ENCODE measurements around the gene SMIM41. TPM values are rescaled to one million over a fixed set of nuclear protein-coding genes. Genes with fewer than 3 reads are reported as not detected.

Gene SMIM41
- total and polyA plus RNA-seq, 12 donors: 0.10 to 2.1 (median 0.68) TPM; not detected in 8

DNA sequence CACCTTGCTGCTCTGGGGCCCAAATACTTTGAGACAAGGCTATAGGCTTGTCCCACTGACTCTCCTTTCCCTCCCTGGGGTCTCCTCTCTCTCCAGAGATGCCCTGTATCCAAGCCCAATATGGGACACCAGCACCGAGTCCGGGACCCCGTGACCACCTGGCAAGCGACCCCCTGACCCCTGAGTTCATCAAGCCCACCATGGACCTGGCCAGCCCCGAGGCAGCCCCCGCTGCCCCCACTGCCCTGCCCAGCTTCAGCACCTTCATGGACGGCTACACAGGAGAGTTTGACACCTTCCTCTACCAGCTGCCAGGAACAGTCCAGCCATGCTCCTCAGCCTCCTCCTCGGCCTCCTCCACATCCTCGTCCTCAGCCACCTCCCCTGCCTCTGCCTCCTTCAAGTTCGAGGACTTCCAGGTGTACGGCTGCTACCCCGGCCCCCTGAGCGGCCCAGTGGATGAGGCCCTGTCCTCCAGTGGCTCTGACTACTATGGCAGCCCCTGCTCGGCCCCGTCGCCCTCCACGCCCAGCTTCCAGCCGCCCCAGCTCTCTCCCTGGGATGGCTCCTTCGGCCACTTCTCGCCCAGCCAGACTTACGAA, 25.2 kb upstream of the SMIM41 start:
- WGBS, 4 donors: 79 to 89% (median 83%) methylated on average over 14 to 21 of the region's 21 CpGs
- H3K36me3 ChIP-seq (replicated peaks in 1 of 2): peaks cover 0 to 51% of the 10 kb centered on the region in 2 donors

DNA sequence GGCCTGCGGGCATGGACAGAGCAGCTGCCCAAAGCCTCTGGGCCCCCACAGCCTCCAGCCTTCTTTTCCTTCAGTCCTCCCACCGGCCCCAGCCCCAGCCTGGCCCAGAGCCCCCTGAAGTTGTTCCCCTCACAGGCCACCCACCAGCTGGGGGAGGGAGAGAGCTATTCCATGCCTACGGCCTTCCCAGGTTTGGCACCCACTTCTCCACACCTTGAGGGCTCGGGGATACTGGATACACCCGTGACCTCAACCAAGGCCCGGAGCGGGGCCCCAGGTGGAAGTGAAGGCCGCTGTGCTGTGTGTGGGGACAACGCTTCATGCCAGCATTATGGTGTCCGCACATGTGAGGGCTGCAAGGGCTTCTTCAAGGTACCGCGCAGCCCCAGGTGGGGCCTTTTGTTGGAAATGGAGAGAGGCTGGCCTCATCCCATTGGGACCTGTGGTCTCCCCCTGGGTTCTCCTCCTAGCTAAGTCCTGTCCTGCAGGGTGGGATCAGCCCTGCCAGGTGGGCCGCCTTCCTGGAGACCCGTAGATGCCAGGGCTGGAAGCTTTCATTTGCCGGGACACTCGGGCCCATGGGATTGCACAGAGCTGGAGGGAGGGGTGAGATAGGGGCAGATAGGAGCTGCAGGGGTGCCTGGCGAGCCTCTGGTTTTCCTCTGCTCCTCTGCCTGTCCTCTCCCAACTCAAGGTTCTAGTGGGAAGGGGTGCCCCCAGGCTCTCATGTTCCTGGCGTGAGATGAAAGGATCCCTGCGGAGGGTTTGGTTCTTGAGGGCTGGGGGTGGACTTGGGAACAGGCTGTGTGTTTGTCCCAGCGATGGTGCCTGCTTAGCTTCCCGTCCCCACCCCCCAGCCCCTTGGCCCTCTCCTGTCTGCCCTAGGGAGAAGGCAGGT, 24.4 kb upstream of the SMIM41 start:
- peaks cover 10 to 22% of the 10 kb centered on the region in 2 donors for H3K4me1 ChIP-seq (replicated peaks in 1 of 2)
- H3K27ac ChIP-seq: peak overlapping the region in 2 of 5 donors; percentile 98

More for the DNA sequence above, 25.2 kb upstream of the SMIM41 start:
- Histone ChIP-seq H3K4me1 (replicated peaks in 1 of 2) (peaks cover 13 to 28% of the 10 kb centered on the region in 2 donors), H3K4me3 (peak overlapping the region in 1 of 4 donors; percentile 62), H3K9me3 (replicated peaks in 1 of 3) (no peaks in the 10 kb centered on the region), H3K27ac (peak overlapping the region in 2 of 5 donors; percentile 98), H3K27me3 (no peaks in the 10 kb centered on the region)
- peak in 6 of 7 donors; percentile 51 to 83 (median 69) for DNase-seq
- intact Hi-C loops (cut with DNase I): no loop called here
- peak in 1 of 2 donors; percentile 51 for TF ChIP-seq POLR2A (IDR thresholded peaks at IDR 0.05)
- TF ChIP-seq, protein P1, sequence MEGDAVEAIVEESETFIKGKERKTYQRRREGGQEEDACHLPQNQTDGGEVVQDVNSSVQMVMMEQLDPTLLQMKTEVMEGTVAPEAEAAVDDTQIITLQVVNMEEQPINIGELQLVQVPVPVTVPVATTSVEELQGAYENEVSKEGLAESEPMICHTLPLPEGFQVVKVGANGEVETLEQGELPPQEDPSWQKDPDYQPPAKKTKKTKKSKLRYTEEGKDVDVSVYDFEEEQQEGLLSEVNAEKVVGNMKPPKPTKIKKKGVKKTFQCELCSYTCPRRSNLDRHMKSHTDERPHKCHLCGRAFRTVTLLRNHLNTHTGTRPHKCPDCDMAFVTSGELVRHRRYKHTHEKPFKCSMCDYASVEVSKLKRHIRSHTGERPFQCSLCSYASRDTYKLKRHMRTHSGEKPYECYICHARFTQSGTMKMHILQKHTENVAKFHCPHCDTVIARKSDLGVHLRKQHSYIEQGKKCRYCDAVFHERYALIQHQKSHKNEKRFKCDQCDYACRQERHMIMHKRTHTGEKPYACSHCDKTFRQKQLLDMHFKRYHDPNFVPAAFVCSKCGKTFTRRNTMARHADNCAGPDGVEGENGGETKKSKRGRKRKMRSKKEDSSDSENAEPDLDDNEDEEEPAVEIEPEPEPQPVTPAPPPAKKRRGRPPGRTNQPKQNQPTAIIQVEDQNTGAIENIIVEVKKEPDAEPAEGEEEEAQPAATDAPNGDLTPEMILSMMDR (IDR thresholded peaks at IDR 0.05): no peak

DNA sequence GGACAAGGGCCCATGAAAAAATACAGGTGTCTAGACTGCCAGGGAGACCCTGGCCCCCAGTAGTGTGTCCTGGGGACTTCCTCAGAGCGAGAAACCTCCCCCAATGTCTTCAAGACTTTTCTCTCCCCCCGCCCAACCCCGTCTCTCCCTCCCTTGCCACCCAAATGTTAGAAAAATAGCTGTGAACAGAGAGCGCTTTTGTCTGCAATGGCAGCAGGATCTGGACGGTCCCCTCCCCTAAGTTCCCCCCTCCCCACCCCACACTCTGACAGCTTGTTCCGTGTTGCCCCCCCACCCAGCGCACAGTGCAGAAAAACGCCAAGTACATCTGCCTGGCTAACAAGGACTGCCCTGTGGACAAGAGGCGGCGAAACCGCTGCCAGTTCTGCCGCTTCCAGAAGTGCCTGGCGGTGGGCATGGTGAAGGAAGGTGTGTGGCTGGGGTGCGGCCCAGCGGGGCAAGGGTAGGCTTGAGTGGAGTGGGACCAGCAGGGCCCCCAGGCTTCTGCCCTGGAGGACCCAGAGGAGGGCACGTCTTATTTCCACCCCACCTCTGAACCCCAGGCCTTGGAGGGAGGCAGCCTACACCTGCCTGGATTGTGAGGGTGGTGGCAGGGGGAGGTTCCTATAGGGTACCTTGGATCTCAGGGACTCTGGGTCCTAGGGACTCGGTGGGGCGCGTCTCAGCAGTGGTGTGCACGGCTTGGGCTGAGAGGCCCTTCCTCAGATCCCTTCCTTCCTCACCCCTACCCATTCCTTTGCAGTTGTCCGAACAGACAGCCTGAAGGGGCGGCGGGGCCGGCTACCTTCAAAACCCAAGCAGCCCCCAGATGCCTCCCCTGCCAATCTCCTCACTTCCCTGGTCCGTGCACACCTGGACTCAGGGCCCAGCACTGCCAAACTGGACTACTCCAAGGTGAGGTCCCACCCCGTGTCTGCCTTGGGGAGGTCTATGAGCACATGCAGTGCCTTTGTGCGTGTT, 23.5 kb upstream of the SMIM41 start:
- H3K27ac ChIP-seq: peak overlapping the region in 2 of 5 donors; percentile 98
- H3K9me3 ChIP-seq (replicated peaks in 1 of 3): no peaks in the 10 kb centered on the region
- H3K4me1 ChIP-seq (replicated peaks in 1 of 2): peaks cover 3 to 15% of the 10 kb centered on the region in 2 donors
- peak in 5 of 7 donors; percentile 46 to 87 (median 73) for DNase-seq
- no peak overlapping the region for H3K4me3 ChIP-seq
- H3K27me3 ChIP-seq: no peaks in the 10 kb centered on the region
- TF ChIP-seq, protein P1 (IDR thresholded peaks at IDR 0.05): no peak
- peak in 1 of 2 donors; percentile 58 for TF ChIP-seq POLR2A (IDR thresholded peaks at IDR 0.05)
- H3K36me3 ChIP-seq (replicated peaks in 1 of 2): peaks cover 0 to 57% of the 10 kb centered on the region in 2 donors
- WGBS, 4 donors: 86 to 92% (median 88%) methylated on average over 21 to 27 of the region's 27 CpGs
- intact Hi-C loops (cut with DNase I): no loop called here

More for the DNA sequence above, 24.4 kb upstream of the SMIM41 start:
- DNase-seq: peak in 4 of 7 donors; percentile 30 to 79 (median 64)
- WGBS, 4 donors: 72 to 94% (median 84%) methylated on average over 14 to 21 of the region's 21 CpGs
- no peaks in the 10 kb centered on the region for H3K9me3 ChIP-seq (replicated peaks in 1 of 3)
- TF ChIP-seq, protein P1 (IDR thresholded peaks at IDR 0.05): peak in 1 of 6 experiments; percentile 3
- peak in 1 of 2 donors; percentile 54 for TF ChIP-seq POLR2A (IDR thresholded peaks at IDR 0.05)
- intact Hi-C loops (cut with DNase I): no loop called here
- no peak overlapping the region for H3K4me3 ChIP-seq
- peaks cover 0 to 57% of the 10 kb centered on the region in 2 donors for H3K36me3 ChIP-seq (replicated peaks in 1 of 2)
- H3K27me3 ChIP-seq: no peaks in the 10 kb centered on the region
